ENCODE results near the gene NOX4. TPM values are rescaled to one million over a fixed set of nuclear protein-coding genes. Genes with fewer than 3 reads are reported as not detected.

The NOX4 gene
- total RNA-seq, 1 experiment from 2014 or later, result 1.5 TPM

GRCh38 chr11:89275966-89276365 is 215.2 kb downstream of the NOX4 start (continued):
- TF ChIP-seq, protein P1, sequence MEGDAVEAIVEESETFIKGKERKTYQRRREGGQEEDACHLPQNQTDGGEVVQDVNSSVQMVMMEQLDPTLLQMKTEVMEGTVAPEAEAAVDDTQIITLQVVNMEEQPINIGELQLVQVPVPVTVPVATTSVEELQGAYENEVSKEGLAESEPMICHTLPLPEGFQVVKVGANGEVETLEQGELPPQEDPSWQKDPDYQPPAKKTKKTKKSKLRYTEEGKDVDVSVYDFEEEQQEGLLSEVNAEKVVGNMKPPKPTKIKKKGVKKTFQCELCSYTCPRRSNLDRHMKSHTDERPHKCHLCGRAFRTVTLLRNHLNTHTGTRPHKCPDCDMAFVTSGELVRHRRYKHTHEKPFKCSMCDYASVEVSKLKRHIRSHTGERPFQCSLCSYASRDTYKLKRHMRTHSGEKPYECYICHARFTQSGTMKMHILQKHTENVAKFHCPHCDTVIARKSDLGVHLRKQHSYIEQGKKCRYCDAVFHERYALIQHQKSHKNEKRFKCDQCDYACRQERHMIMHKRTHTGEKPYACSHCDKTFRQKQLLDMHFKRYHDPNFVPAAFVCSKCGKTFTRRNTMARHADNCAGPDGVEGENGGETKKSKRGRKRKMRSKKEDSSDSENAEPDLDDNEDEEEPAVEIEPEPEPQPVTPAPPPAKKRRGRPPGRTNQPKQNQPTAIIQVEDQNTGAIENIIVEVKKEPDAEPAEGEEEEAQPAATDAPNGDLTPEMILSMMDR (IDR thresholded peaks at IDR 0.05), result no peak

Other genes starting within 250 kb of the NOX4 start
- not detected in 3 replicates for gene TRIM77, start 218.9 kb upstream of the NOX4 start, total RNA-seq (2021)